Trophoblast cell (in vitro differentiated cells and primary cell): ENCODE data around the gene PKIG.

Experiments used
- DNase-seq, 2 donors: peaks; one replicate each; pipeline ENCODE4 v3.0.0-alpha.2; 2016
- H2AFZ ChIP-seq: 2 replicates; pipeline ENCODE4 v1.6.1; 2013; ENCODE audit warnings: low read length, moderate library complexity, mild to moderate bottlenecking; ENCODE audit not compliant: insufficient read depth, poor library complexity
- H2AK5ac ChIP-seq: 2 replicates; pipeline ENCODE4 v1.6.1; 2013; ENCODE audit warnings: mild to moderate bottlenecking, low read length
- H2BK120ac ChIP-seq: 2 replicates; pipeline ENCODE4 v1.6.1; 2013; ENCODE audit warnings: low read length, mild to moderate bottlenecking, moderate library complexity; ENCODE audit not compliant: insufficient read depth, poor library complexity
- H2BK12ac ChIP-seq: 2 replicates; pipeline ENCODE4 v1.6.1; 2013; ENCODE audit warnings: mild to moderate bottlenecking, low read length, moderate library complexity
- H2BK5ac ChIP-seq: 2 replicates; pipeline ENCODE4 v1.6.1; 2013; ENCODE audit warnings: low read length, low read depth, moderate library complexity, mild to moderate bottlenecking; ENCODE audit not compliant: poor library complexity
- H3K14ac ChIP-seq: 2 replicates; pipeline ENCODE4 v1.6.1; 2013; ENCODE audit warnings: mild to moderate bottlenecking, low read length
- H3K18ac ChIP-seq: 2 replicates; pipeline ENCODE4 v1.6.1; 2013; ENCODE audit warnings: mild to moderate bottlenecking, low read length
- H3K23ac ChIP-seq: 2 replicates; pipeline ENCODE4 v1.6.1; 2013; ENCODE audit warnings: low read length
- H3K27ac ChIP-seq: 2 replicates; pipeline ENCODE4 v1.5.1; 2013; ENCODE audit warnings: low read depth, mild to moderate bottlenecking, inconsistent platforms, low read length, moderate library complexity
- H3K27me3 ChIP-seq: 2 replicates; pipeline ENCODE4 v1.6.1; 2013; ENCODE audit warnings: inconsistent platforms, mild to moderate bottlenecking, low read length, moderate library complexity; ENCODE audit not compliant: insufficient read depth
- H3K36me3 ChIP-seq, 2 experiments: 1 replicate in 1 of 2; 2 replicates in 1 of 2; pipeline ENCODE4 v1.6.1; 2013; ENCODE audit warnings: low read length in 2 of 2, mild to moderate bottlenecking in 2 of 2, moderate library complexity in 1 of 2; ENCODE audit not compliant: insufficient read depth in 2 of 2, control insufficient read depth in 1 of 2
- H3K4ac ChIP-seq: 2 replicates; pipeline ENCODE4 v1.6.1; 2013; ENCODE audit warnings: low read depth, mild to moderate bottlenecking, low read length, moderate library complexity
- H3K4me1 ChIP-seq, 2 experiments: 1 replicate in 1 of 2; 2 replicates in 1 of 2; pipeline ENCODE4 v1.6.1; 2013; ENCODE audit warnings: low read length in 2 of 2, mild to moderate bottlenecking in 2 of 2, moderate library complexity in 1 of 2; ENCODE audit not compliant: insufficient read depth in 2 of 2, control insufficient read depth in 1 of 2
- H3K4me2 ChIP-seq: 2 replicates; pipeline ENCODE4 v1.6.1; 2013; ENCODE audit warnings: inconsistent platforms, mild to moderate bottlenecking, low read length, moderate library complexity
- H3K4me3 ChIP-seq: 2 replicates; pipeline ENCODE4 v1.5.1; 2013; ENCODE audit warnings: mild to moderate bottlenecking, low read depth, low read length, inconsistent platforms
- H3K79me1 ChIP-seq: one replicate; pipeline ENCODE4 v1.6.1; 2013; ENCODE audit warnings: low read length
- H3K79me2 ChIP-seq: 2 replicates; pipeline ENCODE4 v1.6.1; 2013; ENCODE audit warnings: low read length, mild to moderate bottlenecking; ENCODE audit not compliant: control insufficient read depth, insufficient read depth, poor library complexity
- H3K9ac ChIP-seq: 2 replicates; pipeline ENCODE4 v1.6.1; 2013; ENCODE audit warnings: mild to moderate bottlenecking, low read length
- H3K9me3 ChIP-seq: 2 replicates; pipeline ENCODE4 v1.6.1; 2013; ENCODE audit warnings: low read depth, mild to moderate bottlenecking, control low read depth, inconsistent platforms, low read length; ENCODE audit not compliant: insufficient read depth
- H4K12ac ChIP-seq: 2 replicates; pipeline ENCODE4 v1.6.1; 2013; ENCODE audit warnings: low read depth, mild to moderate bottlenecking, low read length, moderate library complexity
- H4K8ac ChIP-seq: 2 replicates; pipeline ENCODE4 v1.6.1; 2013; ENCODE audit warnings: low read depth, mild to moderate bottlenecking, low read length, moderate library complexity
- H4K91ac ChIP-seq: one replicate; pipeline ENCODE4 v1.6.1; 2013; ENCODE audit warnings: low read depth, mild to moderate bottlenecking, low read length, moderate library complexity
- WGBS: extraction: QIAGEN DNeasy Blood & Tissue Kit; methylation state at CpG from one replicate; pipeline ENCODE4 v1.1.7; 2013; ENCODE audit warnings: missing lambda C conversion rate; ENCODE audit not compliant: insufficient read length, insufficient coverage; ENCODE audit errors: extremely low coverage; 5-methylcytosine and 5-hydroxymethylcytosine counted together

Gene PKIG

DNA sequence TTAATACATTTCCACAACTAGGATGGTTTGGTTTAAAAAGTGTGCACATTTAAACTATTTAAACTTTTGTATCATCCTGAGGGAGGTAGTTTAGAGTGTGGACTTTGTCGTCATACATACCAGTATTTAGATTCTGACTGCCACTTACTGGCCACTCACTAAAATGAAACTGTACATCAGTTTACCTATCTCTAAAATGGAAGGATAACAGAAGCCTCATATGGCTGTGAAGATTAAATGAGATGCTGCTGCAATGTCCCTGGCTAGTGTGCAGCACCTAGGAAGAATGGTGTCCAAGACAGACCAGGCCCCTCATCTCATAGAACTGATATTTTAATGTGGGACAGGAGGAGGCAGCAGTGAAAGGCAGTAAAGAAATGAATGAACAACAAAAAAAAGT is 12.0 kb upstream of the PKIG start:
- no peak overlapping the region for H2AK5ac ChIP-seq
- no peak overlapping the region for H2BK5ac ChIP-seq
- peaks cover 5 to 6% of the 10 kb centered on the region in 2 experiments for H3K4me1 ChIP-seq
- WGBS = no CpG with 5 or more reads among the region's 1 CpG
- H4K91ac ChIP-seq = no peak overlapping the region
- H3K36me3 ChIP-seq = no peaks in the 10 kb centered on the region
- DNase-seq = no peak
- no peak overlapping the region for H4K8ac ChIP-seq
- no peak overlapping the region for H3K14ac ChIP-seq
- no peak overlapping the region for H2AFZ ChIP-seq
- H3K4ac ChIP-seq = no peak overlapping the region
- H2BK12ac ChIP-seq = no peak overlapping the region
- H3K23ac ChIP-seq = no peak overlapping the region
- H3K4me2 ChIP-seq = no peak overlapping the region
- peaks cover 2% of the 10 kb centered on the region for H3K79me1 ChIP-seq
- no peak overlapping the region for H3K4me3 ChIP-seq
- no peaks in the 10 kb centered on the region for H3K79me2 ChIP-seq
- H3K18ac ChIP-seq = no peak overlapping the region
- no peak overlapping the region for H3K9ac ChIP-seq
- no peaks in the 10 kb centered on the region for H3K27me3 ChIP-seq
- no peak overlapping the region for H4K12ac ChIP-seq
- H2BK120ac ChIP-seq = no peak overlapping the region
- H3K9me3 ChIP-seq = no peaks in the 10 kb centered on the region
- no peak overlapping the region for H3K27ac ChIP-seq

DNA sequence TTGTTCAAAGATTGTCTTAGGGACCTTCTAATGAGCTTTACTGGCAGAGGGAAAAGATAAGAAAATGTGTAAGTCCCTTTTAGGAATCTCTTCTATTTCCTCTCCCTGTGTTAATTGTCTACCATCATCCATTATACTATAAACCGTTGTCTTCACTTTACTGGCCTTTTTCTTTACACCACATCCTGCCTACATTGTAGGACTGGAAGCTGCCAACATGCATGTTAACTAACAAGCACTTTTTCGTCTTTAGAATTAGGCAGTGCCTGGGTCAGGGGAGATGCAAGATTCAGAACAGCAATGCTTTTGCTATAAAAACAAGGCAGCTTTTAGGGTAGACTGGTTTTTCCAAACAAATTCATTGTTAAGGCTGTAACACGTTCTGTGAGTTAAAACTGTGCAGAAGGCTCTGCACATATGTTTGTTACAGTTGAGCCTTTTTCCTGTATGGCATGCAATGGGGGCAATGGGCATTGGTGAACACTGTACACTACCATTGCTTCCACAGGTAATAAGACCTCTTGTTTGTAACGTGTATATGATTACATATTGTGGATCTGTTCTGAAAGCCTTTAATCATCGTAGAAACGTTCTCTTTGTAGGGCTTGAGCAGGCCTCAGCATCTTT is 10.9 kb upstream of the PKIG start:
- Histone ChIP-seq H4K91ac (no peak overlapping the region), H2AFZ (no peak overlapping the region), H3K27me3 (no peaks in the 10 kb centered on the region), H3K4me2 (no peak overlapping the region), H3K4me1 (peaks cover 5 to 6% of the 10 kb centered on the region in 2 experiments), H2BK120ac (no peak overlapping the region), H3K9ac (no peak overlapping the region), H2BK5ac (no peak overlapping the region), H3K9me3 (no peaks in the 10 kb centered on the region), H4K12ac (no peak overlapping the region), H3K27ac (no peak overlapping the region), H4K8ac (no peak overlapping the region), H3K14ac (no peak overlapping the region), H3K79me2 (no peaks in the 10 kb centered on the region), H3K36me3 (no peaks in the 10 kb centered on the region), H3K79me1 (peaks cover 2% of the 10 kb centered on the region), H3K4me3 (no peak overlapping the region), H2AK5ac (no peak overlapping the region), H3K18ac (no peak overlapping the region), H3K23ac (no peak overlapping the region), H3K4ac (no peak overlapping the region), H2BK12ac (no peak overlapping the region)
- WGBS = no CpG with 5 or more reads among the region's 6 CpGs
- DNase-seq = no peak

DNA sequence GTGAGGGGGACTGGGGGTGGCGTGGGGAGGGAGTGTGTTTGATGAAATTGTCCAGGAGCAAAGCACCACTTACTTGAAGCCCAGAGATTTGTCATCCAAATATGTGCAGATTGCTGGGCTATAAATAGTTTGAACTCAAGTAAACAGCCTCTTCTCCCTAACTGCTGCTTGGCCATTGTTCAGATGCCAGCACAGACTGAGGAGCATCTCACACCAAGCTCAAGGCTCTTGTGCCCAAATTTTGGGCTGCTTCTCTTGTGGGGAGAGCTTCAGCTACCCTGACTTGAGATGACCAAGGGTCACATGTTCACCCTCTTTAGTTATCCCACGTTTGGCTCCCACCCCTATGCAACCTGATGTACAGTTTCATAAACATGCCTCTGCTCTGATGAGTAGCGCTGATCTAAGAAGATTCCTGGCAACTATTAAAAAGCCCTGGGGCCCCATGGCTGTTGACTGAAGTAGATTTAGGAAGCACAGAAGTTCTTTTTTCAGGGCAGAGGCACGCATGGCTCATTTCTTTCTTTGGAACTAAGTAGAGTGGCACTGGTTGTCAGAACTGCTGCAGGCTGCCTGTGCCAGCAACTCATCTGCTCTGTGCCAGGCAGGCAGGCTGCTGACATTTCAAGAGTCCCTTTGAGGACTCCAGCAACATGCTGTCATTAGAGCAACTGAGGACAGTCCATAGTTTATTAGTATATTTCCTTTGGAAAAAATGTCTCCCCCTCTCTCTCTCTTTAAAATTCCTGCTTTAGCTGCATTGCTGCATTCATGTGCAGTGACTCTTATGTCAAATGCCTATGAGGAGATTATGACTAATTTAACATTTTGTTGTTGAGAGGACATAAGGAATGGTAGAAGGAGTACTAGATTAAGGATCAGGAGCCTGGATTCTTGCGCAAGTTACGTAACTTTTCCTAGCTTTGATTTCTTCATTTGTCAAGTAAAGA is 9.6 kb upstream of the PKIG start:
- peaks cover 0 to 3% of the 10 kb centered on the region in 2 experiments for H3K4me1 ChIP-seq
- no peak overlapping the region for H2BK5ac ChIP-seq
- H4K91ac ChIP-seq = no peak overlapping the region
- DNase-seq = peak; percentile 95 to 96
- no peak overlapping the region for H4K12ac ChIP-seq
- H3K79me1 ChIP-seq = no peaks in the 10 kb centered on the region
- H3K27me3 ChIP-seq = no peaks in the 10 kb centered on the region
- no peak overlapping the region for H3K9ac ChIP-seq
- no peak overlapping the region for H3K4me2 ChIP-seq
- no peak overlapping the region for H2AK5ac ChIP-seq
- no peak overlapping the region for H3K23ac ChIP-seq
- no peaks in the 10 kb centered on the region for H3K9me3 ChIP-seq
- no peak overlapping the region for H2BK120ac ChIP-seq
- H3K79me2 ChIP-seq = no peaks in the 10 kb centered on the region
- H3K14ac ChIP-seq = no peak overlapping the region
- H3K18ac ChIP-seq = no peak overlapping the region
- no peak overlapping the region for H4K8ac ChIP-seq
- WGBS = no CpG with 5 or more reads among the region's 6 CpGs
- no peak overlapping the region for H2BK12ac ChIP-seq
- no peaks in the 10 kb centered on the region for H3K36me3 ChIP-seq
- H3K4ac ChIP-seq = no peak overlapping the region
- no peak overlapping the region for H3K4me3 ChIP-seq
- no peak overlapping the region for H2AFZ ChIP-seq
- H3K27ac ChIP-seq = no peak overlapping the region

DNA sequence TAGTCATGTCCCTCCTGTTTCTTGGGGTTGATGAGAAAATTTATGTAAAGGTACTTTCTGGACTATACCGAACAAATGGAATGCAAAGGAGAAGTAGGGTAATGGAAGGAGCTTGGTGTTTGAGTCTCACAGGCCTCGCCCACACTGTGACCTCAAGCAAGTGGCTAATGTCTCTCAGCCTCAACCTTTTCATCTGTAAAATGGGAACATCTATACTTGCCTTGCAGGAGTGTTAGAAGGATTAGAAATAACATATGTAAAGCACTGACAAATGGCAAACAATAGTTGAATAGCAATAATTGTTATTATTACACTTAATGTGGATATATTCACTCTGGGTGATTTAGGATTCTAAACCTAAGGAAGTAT is 8.9 kb upstream of the PKIG start:
- WGBS = no CpG with 5 or more reads among the region's 2 CpGs
- Histone ChIP-seq H3K9me3 (no peaks in the 10 kb centered on the region), H2AFZ (no peak overlapping the region), H3K18ac (no peak overlapping the region), H2BK12ac (no peak overlapping the region), H3K27ac (no peak overlapping the region), H3K14ac (no peak overlapping the region), H3K4me2 (no peak overlapping the region), H3K4me1 (peaks cover 0 to 3% of the 10 kb centered on the region in 2 experiments), H3K79me1 (no peaks in the 10 kb centered on the region), H3K36me3 (no peaks in the 10 kb centered on the region), H3K27me3 (no peaks in the 10 kb centered on the region), H3K9ac (no peak overlapping the region), H3K4ac (no peak overlapping the region), H3K4me3 (no peak overlapping the region), H3K23ac (no peak overlapping the region), H4K91ac (no peak overlapping the region), H2AK5ac (no peak overlapping the region), H2BK120ac (no peak overlapping the region), H4K12ac (no peak overlapping the region), H2BK5ac (no peak overlapping the region), H3K79me2 (no peaks in the 10 kb centered on the region), H4K8ac (no peak overlapping the region)
- DNase-seq = no peak
